Sciatic nerve (tissue), 2 donors: ENCODE measurements around the gene ANP32B. TPM values are rescaled to one million over a fixed set of nuclear protein-coding genes. Genes with fewer than 3 reads are reported as not detected.
"Not testable (repeated sequence)": the region's sequence is repeated elsewhere in the genome, so short reads cannot be mapped to it uniquely, and the experiment has no call there.

Experiments
- ATAC-seq: fragments of 200-7000 bp; cut with Tn5 transposase; one replicate; pipeline ENCODE4 v1.9.1; 2020; ENCODE audit warnings: mild to moderate bottlenecking, moderate library complexity
- DNase-seq: peaks from one replicate; pipeline ENCODE4 v3.0.0-alpha.2; 2020; ENCODE audit warnings: low spot score
- intact Hi-C: fragments of 100-400 bp; cut with DNase I; formaldehyde crosslinking; loops from one replicate; pipeline ENCODE4 v1.14.2; 2022
- total RNA-seq: library from RNA; stranded (reverse); fragmentation: NEBNext Ultra II Directional; extraction: Animal tissue kit (Norgen Biotek cat#: 25700); gene quantifications from one replicate; pipeline ENCODE4 v1.2.1, GENCODE V29; 2021
- donor health status: DM: no; HTN: no; CAD: no.
- donor health status: DM: no; HTN: no; CAD: no.

ANP32B gene
- total RNA-seq, 1 donor from 2014 or later, result 145 TPM

- no peak for ATAC-seq
- intact Hi-C loops, result no loop called here
- DNase-seq, result no peak
These were observed 33.1 kb downstream of the ANP32B start for GRCh38 chr9:98016137-98016680.

- DNase-seq (no peak), ATAC-seq (no peak)
- intact Hi-C loops, result no loop called here
These were observed 34.2 kb downstream of the ANP32B start for GRCh38 chr9:98017306-98017705.

GRCh38 chr9:98018347-98018746 lies 35.2 kb downstream of the ANP32B start:
- ATAC-seq (no peak), DNase-seq (no peak)
- intact Hi-C loops, result no loop called here

GRCh38 chr9:98019098-98019497 lies 36.0 kb downstream of the ANP32B start:
- ATAC-seq, result no peak
- intact Hi-C loops, result no loop called here
- DNase-seq, result no peak

GRCh38 chr9:98019869-98020268 lies 36.7 kb downstream of the ANP32B start:
- not testable (repeated sequence) for DNase-seq, ATAC-seq
- intact Hi-C loops, result loop anchor here (10.0 kb wide), 1 partner anchor 85 kb away; the partner anchor contains the start of gene HEMGN

GRCh38 chr9:98020476-98021145 lies 37.5 kb downstream of the ANP32B start:
- intact Hi-C loops, result loop anchor here (10.0 kb wide), 1 partner anchor 86 kb away; the partner anchor contains the start of gene HEMGN
- DNase-seq (no peak), ATAC-seq (no peak)

GRCh38 chr9:98021306-98022040 lies 38.3 kb downstream of the ANP32B start:
- ATAC-seq (no peak), DNase-seq (no peak)
- intact Hi-C loops, result loop anchor here (10.0 kb wide), 1 partner anchor 87 kb away; the partner anchor contains the start of gene HEMGN

- no peak for DNase-seq
- ATAC-seq, result no peak
- intact Hi-C loops, result loop anchor here (10.0 kb wide), 1 partner anchor 88 kb away; the partner anchor contains the start of gene HEMGN
These were observed 39.3 kb downstream of the ANP32B start for GRCh38 chr9:98022447-98022846.

GRCh38 chr9:98024702-98025101 lies 41.6 kb downstream of the ANP32B start:
- intact Hi-C loops, result loop anchor here (10.0 kb wide), 1 partner anchor 90 kb away; the partner anchor contains the start of gene HEMGN
- no peak for DNase-seq
- no peak for ATAC-seq

- intact Hi-C loops, result no loop called here
- no peak for ATAC-seq
- DNase-seq, result no peak
These were observed 48.0 kb downstream of the ANP32B start for GRCh38 chr9:98031169-98031568.

GRCh38 chr9:98031935-98032334 lies 48.8 kb downstream of the ANP32B start:
- no peak for ATAC-seq
- intact Hi-C loops, result no loop called here

GRCh38 chr9:98034593-98035546 lies 51.7 kb downstream of the ANP32B start:
- intact Hi-C loops, result no loop called here
- ATAC-seq (peak; percentile 93), DNase-seq (peak; percentile 95)

More at GRCh38 chr9:98031935-98032334, 48.8 kb downstream of the ANP32B start:
- no peak for DNase-seq

GRCh38 chr9:98037357-98037756 lies 54.2 kb downstream of the ANP32B start:
- DNase-seq (no peak), ATAC-seq (no peak)
- intact Hi-C loops, result no loop called here

- ATAC-seq (no peak), DNase-seq (no peak)
- intact Hi-C loops, result no loop called here
These were observed 55.8 kb downstream of the ANP32B start for GRCh38 chr9:98038958-98039357.

- ATAC-seq, result no peak
- DNase-seq, result no peak
- intact Hi-C loops, result no loop called here
These were observed 56.5 kb downstream of the ANP32B start for GRCh38 chr9:98039607-98040017.

- no peak for DNase-seq
- no peak for ATAC-seq
- intact Hi-C loops, result no loop called here
These were observed 57.1 kb downstream of the ANP32B start for GRCh38 chr9:98040212-98040611.

- ATAC-seq (no peak), DNase-seq (no peak)
- intact Hi-C loops, result no loop called here
These were observed 60.8 kb downstream of the ANP32B start for GRCh38 chr9:98043915-98044314.

GRCh38 chr9:98045234-98046179 lies 62.4 kb downstream of the ANP32B start:
- no peak for DNase-seq
- peak; percentile 62 for ATAC-seq
- intact Hi-C loops, result no loop called here
